HG02943 (cell line): ENCODE data around the gene OLFML2B.
"Not testable (repeated sequence)": the region's sequence is repeated elsewhere in the genome, so short reads cannot be mapped to it uniquely, and the experiment has no call there.

ENCODE experiments used
- ATAC-seq: cut with Tn5 transposase; IDR thresholded peaks from one replicate; pipeline ENCODE4 v1.9.1; 2021; ENCODE audit warnings: mild to moderate bottlenecking, low read depth, moderate library complexity; ENCODE audit not compliant: unreplicated experiment

The OLFML2B gene

DNA sequence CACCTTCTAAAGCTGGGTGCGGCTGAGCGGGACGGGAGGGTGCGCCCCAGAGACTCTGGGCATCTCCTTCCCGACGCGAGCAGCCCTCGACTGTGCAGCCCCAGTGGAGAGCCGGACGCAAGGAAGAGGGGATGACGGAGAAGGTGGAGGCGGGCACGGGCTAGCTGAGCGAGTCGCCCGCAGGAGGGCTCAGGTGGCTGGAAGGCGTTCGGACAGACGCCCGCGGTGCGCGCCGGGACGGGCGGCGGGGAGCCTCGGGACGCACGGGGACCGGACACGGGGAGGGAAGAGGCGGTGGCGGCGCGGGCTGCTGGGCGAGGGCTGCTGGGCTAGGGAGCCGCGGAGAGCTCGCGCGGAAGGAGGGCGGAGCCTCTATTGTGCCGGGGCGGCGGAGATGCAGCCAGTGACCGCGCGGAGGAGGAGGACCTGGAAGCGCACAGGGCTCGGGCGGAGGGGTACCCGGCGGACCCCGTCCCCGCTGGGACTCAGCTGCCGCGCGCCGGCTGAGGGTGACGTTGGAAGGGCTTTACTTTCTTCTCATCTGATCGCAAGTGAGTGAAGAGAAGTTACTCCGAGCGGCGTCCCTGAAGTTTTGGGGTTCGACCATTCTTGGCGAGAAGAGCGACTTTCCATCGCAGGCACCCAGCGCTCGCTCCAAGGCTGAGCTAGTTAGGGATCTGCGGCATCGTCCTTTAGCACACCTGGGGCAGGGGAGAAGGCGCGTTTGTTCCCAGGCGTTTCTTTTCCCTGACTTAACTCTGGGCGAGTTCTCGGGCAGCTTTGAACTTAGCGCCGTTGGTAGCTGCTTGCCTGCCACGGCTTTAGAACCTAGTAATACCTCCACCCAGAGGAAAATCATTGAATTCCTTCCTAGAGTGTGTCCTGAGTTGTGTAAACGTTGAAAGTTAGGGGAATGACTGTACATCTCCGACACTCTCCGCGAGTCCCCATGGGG lies at the start of gene OLFML2B:
TSS of gene OLFML2B (minus strand) at position 323 of the 955 bp plus-strand sequence. CDS start 439 bp downstream, outside the sequence.
- ATAC-seq: no peak

GRCh38 chr1:162072740-162073139 lies 49.1 kb upstream of the OLFML2B start:
- no peak for ATAC-seq

GRCh38 chr1:162070825-162071224 lies 47.2 kb upstream of the OLFML2B start:
- no peak for ATAC-seq

GRCh38 chr1:162070094-162070748 lies 46.6 kb upstream of the OLFML2B start:
- no peak for ATAC-seq

DNA sequence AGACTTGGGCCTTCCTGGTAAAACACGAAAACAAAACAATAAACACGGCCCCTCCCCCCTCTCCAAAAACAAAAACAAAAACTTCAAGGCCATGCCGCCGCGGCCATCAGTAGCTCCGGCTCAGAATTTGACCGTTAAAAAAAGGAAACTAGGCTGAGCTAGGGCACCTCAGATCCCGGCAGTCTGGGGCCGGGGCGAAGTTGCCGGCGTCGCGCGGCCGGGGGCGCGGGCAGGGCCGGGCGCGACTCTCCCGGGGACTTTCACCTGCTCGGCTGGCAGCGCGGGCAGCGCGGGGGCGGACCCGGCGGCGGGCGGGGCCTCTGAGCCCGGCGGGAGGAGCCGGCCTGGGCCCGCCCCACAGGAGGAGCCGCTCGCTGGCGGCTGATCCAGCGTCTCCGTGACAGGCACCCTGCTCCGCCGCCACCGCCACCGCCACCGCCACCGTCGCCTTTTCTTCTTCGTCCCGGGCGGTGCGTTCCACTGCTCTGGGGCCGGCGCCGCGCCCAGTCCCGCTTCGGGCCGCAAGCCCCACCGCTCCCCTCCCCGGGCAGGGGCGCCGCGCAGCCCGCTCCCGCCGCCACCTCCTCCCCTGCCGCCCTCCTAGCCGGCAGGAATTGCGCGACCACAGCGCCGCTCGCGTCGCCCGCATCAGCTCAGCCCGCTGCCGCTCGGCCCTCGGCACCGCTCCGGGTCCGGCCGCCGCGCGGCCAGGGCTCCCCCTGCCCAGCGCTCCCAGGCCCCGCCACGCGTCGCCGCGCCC lies 45.8 kb upstream of the OLFML2B start, which contains the start of gene NOS1AP:
TSS of gene NOS1AP (plus strand) at position 358 of the 760 bp plus-strand sequence. CDS start 487 bp downstream, outside the sequence.
- ATAC-seq: peak; percentile 91

GRCh38 chr1:162068301-162068700 lies 44.6 kb upstream of the OLFML2B start:
- ATAC-seq: no peak

DNA sequence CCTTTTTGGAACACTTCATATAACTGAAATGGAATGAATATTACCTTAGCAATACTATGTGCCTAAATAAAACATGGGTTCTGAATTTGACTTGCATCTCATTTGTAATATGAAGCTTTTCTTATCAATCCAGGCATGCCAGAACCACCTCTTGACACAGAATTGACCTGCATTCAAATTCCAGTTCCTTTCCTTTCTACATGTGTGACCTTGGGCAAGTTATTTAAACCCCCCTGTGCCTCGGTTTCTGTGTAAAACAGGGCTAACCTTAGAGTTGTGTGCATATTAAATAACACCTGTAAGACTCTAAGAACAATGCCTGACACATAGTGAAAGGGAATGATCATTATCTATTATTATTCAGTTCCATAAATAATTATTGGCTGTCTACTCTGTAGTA lies 43.8 kb upstream of the OLFML2B start:
- no peak for ATAC-seq

GRCh38 chr1:162066836-162067235 lies 43.2 kb upstream of the OLFML2B start:
- ATAC-seq: not testable (repeated sequence)

GRCh38 chr1:162065016-162065415 lies 41.3 kb upstream of the OLFML2B start:
- no peak for ATAC-seq

GRCh38 chr1:162062542-162063015 lies 38.9 kb upstream of the OLFML2B start:
- ATAC-seq: no peak

DNA sequence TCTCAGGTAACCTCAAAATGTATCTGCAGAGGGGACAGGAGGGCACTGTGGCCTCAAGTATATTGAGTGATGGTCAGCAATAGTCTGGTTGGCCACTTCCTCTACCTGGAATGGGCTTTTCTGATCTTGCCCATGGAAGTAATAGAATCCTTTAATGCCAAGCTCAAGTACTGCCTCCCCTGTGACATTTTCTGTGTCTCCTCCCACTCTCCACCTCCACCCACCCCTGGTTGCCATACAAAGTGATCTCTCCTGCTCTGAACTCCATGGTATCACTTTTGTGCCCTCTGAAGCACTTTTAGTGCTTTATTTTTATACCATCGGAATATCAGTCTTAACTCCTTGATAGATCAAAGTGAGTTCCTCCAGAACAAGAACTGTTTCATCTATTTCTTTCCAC lies 36.6 kb upstream of the OLFML2B start:
- no peak for ATAC-seq

GRCh38 chr1:162059721-162060120 lies 36.1 kb upstream of the OLFML2B start:
- ATAC-seq: no peak

GRCh38 chr1:162056579-162056978 lies 32.9 kb upstream of the OLFML2B start:
- no peak for ATAC-seq

GRCh38 chr1:162056043-162056442 lies 32.4 kb upstream of the OLFML2B start:
- no peak for ATAC-seq

GRCh38 chr1:162055062-162055461 lies 31.4 kb upstream of the OLFML2B start:
- no peak for ATAC-seq

DNA sequence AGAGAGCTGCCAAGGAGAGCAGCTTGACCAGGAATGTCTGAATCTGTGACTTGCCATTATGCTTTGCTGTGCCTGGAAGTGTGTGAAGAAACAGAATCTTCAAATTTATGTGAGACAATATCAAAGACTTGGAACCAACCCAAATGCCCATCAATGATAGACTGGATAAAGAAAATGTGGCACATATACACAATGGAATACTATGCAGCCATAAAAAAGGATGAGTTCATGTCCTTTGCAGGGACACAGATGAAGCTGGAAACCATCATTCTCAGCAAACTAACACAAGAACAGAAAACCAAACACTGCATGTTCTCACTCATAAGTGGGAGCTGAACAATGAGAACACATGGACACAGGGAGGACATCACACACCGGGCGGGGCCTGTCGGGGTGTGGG lies 30.3 kb upstream of the OLFML2B start:
- not testable (repeated sequence) for ATAC-seq

DNA sequence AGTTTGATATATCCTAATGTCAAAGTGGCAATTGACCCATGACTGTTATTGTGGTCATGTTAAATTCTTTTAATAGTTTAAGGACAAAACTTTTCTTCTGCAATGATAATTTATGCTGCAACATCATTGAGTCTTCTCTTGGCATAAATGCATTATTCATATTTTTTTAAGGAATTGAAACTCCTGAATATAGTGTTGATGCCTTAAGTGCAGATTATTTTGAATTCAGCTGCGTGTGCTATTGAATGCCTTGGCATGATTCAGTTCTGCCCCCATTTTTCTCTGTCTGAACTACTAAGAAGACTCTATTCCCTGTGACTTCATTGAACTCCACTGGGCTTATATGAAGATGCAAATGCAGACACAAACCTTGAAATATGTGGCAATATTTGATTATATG lies 23.3 kb upstream of the OLFML2B start:
- no peak for ATAC-seq

DNA sequence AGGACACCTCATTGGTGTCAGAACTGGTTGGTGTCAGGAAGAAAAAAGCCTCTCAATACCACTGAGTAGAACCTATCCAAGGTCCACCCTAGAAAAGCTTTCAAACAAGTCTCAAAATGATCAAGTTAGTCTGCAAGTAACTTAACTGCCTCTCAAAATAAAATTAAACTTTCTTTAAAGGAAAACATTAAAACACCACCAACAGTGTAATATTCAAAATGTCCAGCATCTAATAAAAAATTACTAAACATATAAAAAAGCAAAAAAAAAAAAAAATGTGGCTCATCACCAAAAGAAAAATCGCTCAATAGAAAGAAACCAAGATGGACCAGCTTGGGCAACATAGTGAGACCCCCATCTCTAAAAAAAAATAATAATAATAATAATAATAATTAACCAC lies 18.7 kb upstream of the OLFML2B start:
- ATAC-seq: no peak

DNA sequence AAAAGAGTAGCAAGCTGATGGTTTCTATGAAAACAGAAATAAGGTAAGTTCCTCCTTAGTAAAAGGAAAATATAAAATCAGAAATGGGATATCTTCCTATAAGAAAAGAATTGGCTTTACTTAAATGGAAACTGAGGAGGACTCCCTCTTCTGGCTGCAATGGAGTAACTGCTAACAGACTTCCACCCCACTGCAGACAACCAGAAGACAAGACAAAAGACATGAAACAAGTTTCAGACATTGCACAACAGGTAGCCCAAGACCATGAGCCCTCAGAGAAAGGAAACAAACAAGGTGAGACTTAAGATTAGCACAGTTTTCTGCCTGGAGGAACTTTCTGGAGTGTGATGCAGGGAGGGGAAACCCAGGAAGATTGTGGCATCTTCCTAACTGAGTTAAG lies 17.0 kb upstream of the OLFML2B start:
- ATAC-seq: no peak

DNA sequence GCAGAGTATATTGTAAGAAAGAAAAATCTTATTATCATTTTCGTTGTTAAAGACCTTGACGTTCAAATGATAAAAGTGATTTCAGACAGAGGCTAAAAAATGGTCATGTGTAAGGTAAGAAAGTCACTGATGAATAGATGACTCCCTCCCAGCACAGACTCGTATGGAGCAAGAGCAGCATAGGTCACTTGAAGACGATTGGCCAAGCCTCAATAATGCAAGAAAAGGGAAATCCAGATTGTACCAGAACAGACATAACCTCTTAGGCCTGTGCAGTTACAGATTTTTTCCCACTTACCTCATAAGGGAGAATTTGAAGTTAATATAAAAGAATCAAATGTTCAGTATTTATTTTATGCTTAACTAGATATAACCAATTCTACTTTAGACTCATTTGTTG lies 16.3 kb upstream of the OLFML2B start:
- ATAC-seq: no peak

GRCh38 chr1:162038624-162039023 lies 15.0 kb upstream of the OLFML2B start:
- ATAC-seq: no peak
